NK-92 (cell line): ENCODE results near the gene GALNT8.
"Not testable (repeated sequence)": the region's sequence is repeated elsewhere in the genome, so short reads cannot be mapped to it uniquely, and the experiment has no call there.

Experiments
- DNase-seq: peaks from one replicate; lab custom pipeline; 2025; ENCODE audit not compliant: unreplicated experiment; lab: John Stamatoyannopoulos, UW

GALNT8 gene

GRCh38 chr12:4742416-4742970 is 22.3 kb downstream of the GALNT8 start:
- DNase-seq = no peak

- no peak for DNase-seq
These were observed 22.8 kb downstream of the GALNT8 start for GRCh38 chr12:4743046-4743445.

GRCh38 chr12:4744709-4745108 is 24.5 kb downstream of the GALNT8 start:
- DNase-seq = no peak

GRCh38 chr12:4745249-4745648 is 25.0 kb downstream of the GALNT8 start:
- no peak for DNase-seq

- not testable (repeated sequence) for DNase-seq
These were observed 31.5 kb downstream of the GALNT8 start for GRCh38 chr12:4751654-4752053.

GRCh38 chr12:4762773-4763172 is 42.6 kb downstream of the GALNT8 start:
- no peak for DNase-seq

GRCh38 chr12:4763549-4763948 is 43.3 kb downstream of the GALNT8 start:
- DNase-seq = no peak

- no peak for DNase-seq
These were observed 46.2 kb downstream of the GALNT8 start for GRCh38 chr12:4766445-4766844.

GRCh38 chr12:4767186-4767585 is 47.0 kb downstream of the GALNT8 start:
- no peak for DNase-seq

- no peak for DNase-seq
These were observed 48.1 kb downstream of the GALNT8 start for GRCh38 chr12:4768341-4768740.

GRCh38 chr12:4769073-4769472 is 48.9 kb downstream of the GALNT8 start:
- DNase-seq = no peak

- DNase-seq = no peak
These were observed 51.2 kb downstream of the GALNT8 start for GRCh38 chr12:4771172-4771959.

- DNase-seq = no peak
These were observed 51.9 kb downstream of the GALNT8 start for GRCh38 chr12:4771960-4772566.

- DNase-seq = no peak
These were observed 55.7 kb downstream of the GALNT8 start for GRCh38 chr12:4775936-4776335.

GRCh38 chr12:4779749-4780148 is 59.5 kb downstream of the GALNT8 start:
- DNase-seq = no peak

- no peak for DNase-seq
These were observed 60.7 kb downstream of the GALNT8 start for GRCh38 chr12:4780641-4781611.

GRCh38 chr12:4784404-4785054 is 64.3 kb downstream of the GALNT8 start:
- no peak for DNase-seq

GRCh38 chr12:4786795-4787194 is 66.6 kb downstream of the GALNT8 start:
- DNase-seq = no peak

GRCh38 chr12:4787965-4788364 is 67.8 kb downstream of the GALNT8 start:
- no peak for DNase-seq

- no peak for DNase-seq
These were observed 69.6 kb downstream of the GALNT8 start for GRCh38 chr12:4789776-4790175.

GRCh38 chr12:4791497-4791896 is 71.3 kb downstream of the GALNT8 start:
- no peak for DNase-seq
